PC-3 (cell line): ENCODE data around the gene HID1. TPM values are rescaled to one million over a fixed set of nuclear protein-coding genes. Genes with fewer than 3 reads are reported as not detected.
A peak's percentile ranks its signal among the peaks of the same experiment; 100 is the strongest.

Source experiments
- ATAC-seq: fragments of 200-7000 bp; cut with Tn5 transposase; 2 replicates; pipeline ENCODE4 v1.9.1; 2020; ENCODE audit warnings: mild to moderate bottlenecking, moderate library complexity
- BruUV-seq: library from RNA; stranded (reverse); fragments of 400-500 nt; replicated peaks from 2 replicates; lab custom pipeline; 2021; lab: Mats Ljungman, UMichigan
- CTCF ChIA-PET: fragments of 300-600 bp; sonication (Branson Sonifier 250); formaldehyde crosslinking; loops from one replicate; lab custom pipeline; 2022; ENCODE audit warnings: antibody characterized with exemption; lab: Charles Lee
- POLR2A ChIA-PET: fragments of 300-600 bp; sonication (Branson Sonifier 250); formaldehyde crosslinking; loops from one replicate; lab custom pipeline; 2022; ENCODE audit warnings: antibody characterized with exemption; ENCODE audit not compliant: unreplicated experiment; lab: Charles Lee
- DNase-seq: peaks from one replicate; pipeline ENCODE4 v3.0.0-alpha.2; 2015
- H2AFZ ChIP-seq: fragments of 300-600 bp; sonication (generic); 2 replicates; pipeline ENCODE4 v1.6.0; 2016; ENCODE audit warnings: antibody characterized with exemption, low read length
- H3F3A ChIP-seq: fragments of 300-600 bp; sonication (generic); one replicate; pipeline ENCODE4 v1.6.0; 2017; ENCODE audit warnings: antibody characterized with exemption, low read length, control low read depth, mild to moderate bottlenecking; ENCODE audit not compliant: unreplicated experiment
- H3K27ac ChIP-seq: fragments of 300-600 bp; sonication (generic); 2 replicates; pipeline ENCODE4 v1.5.1; 2016; ENCODE audit warnings: mild to moderate bottlenecking, low read length
- H3K27me3 ChIP-seq: fragments of 300-600 bp; sonication (generic); 2 replicates; pipeline ENCODE4 v1.6.1; 2016; ENCODE audit warnings: low read length, mixed read lengths
- H3K36me3 ChIP-seq: fragments of 300-600 bp; sonication (generic); 2 replicates; pipeline ENCODE4 v1.6.1; 2016; ENCODE audit warnings: low read depth, mixed run types, low read length, mixed read lengths
- H3K4me1 ChIP-seq: fragments of 300-600 bp; sonication (generic); 2 replicates; pipeline ENCODE4 v1.5.1; 2016; ENCODE audit warnings: low read length; ENCODE audit not compliant: insufficient read depth
- H3K4me2 ChIP-seq: fragments of 300-600 bp; sonication (generic); 2 replicates; pipeline ENCODE4 v1.6.0; 2016; ENCODE audit warnings: low read length
- H3K4me3 ChIP-seq: fragments of 300-600 bp; sonication (generic); 2 replicates; pipeline ENCODE4 v1.5.1; 2016; ENCODE audit warnings: mild to moderate bottlenecking, low read length, mixed read lengths
- H3K79me2 ChIP-seq: fragments of 300-600 bp; sonication (generic); 2 replicates; pipeline ENCODE4 v1.6.1; 2017; ENCODE audit warnings: low read length, mixed read lengths
- H3K9ac ChIP-seq: fragments of 300-600 bp; sonication (generic); 2 replicates; pipeline ENCODE4 v1.6.0; 2016; ENCODE audit warnings: mild to moderate bottlenecking, low read length
- H3K9me2 ChIP-seq: fragments of 300-600 bp; sonication (generic); replicated peaks from 2 replicates; pipeline ENCODE4 v1.6.1; 2016; ENCODE audit warnings: mixed run types, low read length, mixed read lengths
- H3K9me3 ChIP-seq: fragments of 300-600 bp; sonication (generic); 2 replicates; pipeline ENCODE4 v1.6.1; 2016; ENCODE audit warnings: low read length, mixed read lengths
- H4K20me1 ChIP-seq: fragments of 300-600 bp; sonication (generic); 2 replicates; pipeline ENCODE4 v1.6.1; 2016; ENCODE audit warnings: low read length, mixed read lengths
- EZH2 ChIP-seq: fragments of 300-600 bp; sonication (generic); IDR thresholded peaks from one replicate; pipeline ENCODE4 v1.6.1; 2017; ENCODE audit warnings: antibody characterized with exemption, mild to moderate bottlenecking, low read length; ENCODE audit not compliant: unreplicated experiment
- EZH2phosphoT487 ChIP-seq: fragments of 300-600 bp; sonication (generic); IDR thresholded peaks from 2 replicates; pipeline ENCODE4 v1.6.1; 2018; ENCODE audit warnings: mild to moderate bottlenecking, antibody characterized with exemption, low read length, borderline replicate concordance
- intact Hi-C: fragments of 100-400 bp; cut with micrococcal nuclease; formaldehyde crosslinking; loops from 2 replicates; pipeline ENCODE4 v1.9.0; 2023
- total RNA-seq: library from RNA; depleted of rRNA; stranded (reverse); fragments of >200 nt; gene quantifications from 2 replicates; pipeline ENCODE4 v1.2.3, GENCODE V29; 2014
- TF ChIP-seq, protein P1 (sequence below): fragments of 300-600 bp; sonication (generic); conservative IDR thresholded peaks from 2 replicates; pipeline ENCODE4 v1.5.1; 2017; ENCODE audit warnings: antibody characterized with exemption, low read depth, mild to moderate bottlenecking, low read length

HID1 gene
- total RNA-seq, 1 experiment from 2014 or later: 40.6 TPM

DNA sequence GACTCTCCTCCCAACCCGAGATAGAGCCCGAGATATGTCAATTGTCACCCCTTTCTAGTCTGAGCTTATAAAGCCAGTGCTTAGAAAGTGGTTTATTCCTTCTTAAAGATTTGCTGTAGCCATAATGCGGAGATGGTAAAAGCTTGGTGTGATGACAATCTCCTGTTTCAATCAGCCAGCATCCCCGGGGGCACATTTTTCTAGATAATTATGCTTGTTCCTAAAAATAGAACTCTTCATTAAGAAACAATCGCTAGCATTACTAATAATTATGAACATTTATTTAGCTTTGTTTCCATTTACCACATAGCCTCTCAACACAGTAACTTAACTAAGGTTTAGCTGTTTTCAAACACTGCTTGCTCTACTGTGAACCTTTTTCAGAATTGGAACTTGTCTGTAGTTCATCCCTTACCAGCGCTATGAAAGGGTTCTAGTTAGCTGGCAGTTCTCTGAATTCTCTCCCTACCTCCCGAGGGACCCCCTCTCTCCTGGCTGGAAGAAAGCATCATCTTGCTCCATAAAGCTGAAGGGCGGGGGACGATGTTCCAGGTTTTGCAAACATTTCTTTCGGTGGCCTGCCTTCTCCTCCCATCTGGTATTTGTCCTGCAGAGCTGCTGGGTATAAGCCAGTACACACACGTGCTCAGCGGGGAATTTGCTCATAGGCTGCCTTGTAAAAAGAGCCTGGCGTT, 39.0 kb upstream of the HID1 start:
- BruUV-seq: no TSS peak
- intact Hi-C loops: loop anchor here (1.0 to 2.0 kb wide), 2 partner anchors 24 to 51 kb away; no protein-coding TSS in a partner anchor

DNA sequence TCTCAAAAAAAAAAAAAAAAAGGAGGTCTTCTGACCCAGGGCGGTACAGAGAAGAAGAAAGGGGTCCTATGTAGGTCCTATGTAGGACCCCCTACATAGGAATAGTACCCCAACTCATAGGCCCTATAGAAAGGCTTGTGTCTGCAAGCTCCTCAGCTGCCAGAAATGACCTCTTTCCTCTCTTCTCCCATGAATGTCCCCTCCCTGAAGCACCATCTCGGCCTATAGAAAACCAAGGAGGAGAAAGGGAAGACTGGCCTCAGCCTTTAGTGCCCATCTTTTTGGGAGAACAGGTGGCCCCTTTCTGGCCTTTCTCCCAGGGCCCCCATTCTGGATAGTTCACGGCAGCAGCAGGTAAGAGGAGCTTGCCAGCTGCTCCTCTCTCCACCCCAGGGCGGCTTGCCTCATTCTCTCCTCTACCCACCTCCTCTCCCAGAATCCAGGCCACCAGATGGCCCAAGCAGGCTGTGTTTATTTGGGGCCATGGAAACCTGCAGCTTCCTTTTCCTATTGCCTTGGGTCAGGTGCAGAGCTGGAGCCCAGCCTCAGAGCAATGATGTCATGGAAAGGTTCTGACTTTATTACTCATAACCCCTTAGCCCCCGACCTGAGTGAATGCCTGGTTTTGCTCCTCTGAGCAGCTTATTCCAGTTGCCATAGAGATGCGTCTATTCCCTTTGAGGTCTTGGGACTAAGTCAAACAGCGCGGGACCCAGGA, 38.3 kb upstream of the HID1 start:
- no peaks in the 10 kb centered on the region for H3K36me3 ChIP-seq
- H3K9me3 ChIP-seq: no peaks in the 10 kb centered on the region
- peaks cover 30% of the 10 kb centered on the region for H3K4me1 ChIP-seq
- H3K9me2 ChIP-seq: no peaks in the 10 kb centered on the region
- no peaks in the 10 kb centered on the region for H3K27me3 ChIP-seq
- H3K4me2 ChIP-seq: peak overlapping the region; percentile 93; the same call in 1 of the 2 replicates
- ATAC-seq (peak; percentile 34), DNase-seq (peak; percentile 65)
- H2AFZ ChIP-seq: peak overlapping the region; percentile 98; the same call in 1 of the 2 replicates
- no peaks in the 10 kb centered on the region for H4K20me1 ChIP-seq
- intact Hi-C loops: loop anchor here (1.0 kb wide), 1 partner anchor 24 kb away; no protein-coding TSS in a partner anchor
- H3K27ac ChIP-seq: peak overlapping the region; percentile 68; the same call in 1 of the 2 replicates
- TF ChIP-seq EZH2 (no peak), EZH2phosphoT487 (no peak)
- TF ChIP-seq, protein P1, sequence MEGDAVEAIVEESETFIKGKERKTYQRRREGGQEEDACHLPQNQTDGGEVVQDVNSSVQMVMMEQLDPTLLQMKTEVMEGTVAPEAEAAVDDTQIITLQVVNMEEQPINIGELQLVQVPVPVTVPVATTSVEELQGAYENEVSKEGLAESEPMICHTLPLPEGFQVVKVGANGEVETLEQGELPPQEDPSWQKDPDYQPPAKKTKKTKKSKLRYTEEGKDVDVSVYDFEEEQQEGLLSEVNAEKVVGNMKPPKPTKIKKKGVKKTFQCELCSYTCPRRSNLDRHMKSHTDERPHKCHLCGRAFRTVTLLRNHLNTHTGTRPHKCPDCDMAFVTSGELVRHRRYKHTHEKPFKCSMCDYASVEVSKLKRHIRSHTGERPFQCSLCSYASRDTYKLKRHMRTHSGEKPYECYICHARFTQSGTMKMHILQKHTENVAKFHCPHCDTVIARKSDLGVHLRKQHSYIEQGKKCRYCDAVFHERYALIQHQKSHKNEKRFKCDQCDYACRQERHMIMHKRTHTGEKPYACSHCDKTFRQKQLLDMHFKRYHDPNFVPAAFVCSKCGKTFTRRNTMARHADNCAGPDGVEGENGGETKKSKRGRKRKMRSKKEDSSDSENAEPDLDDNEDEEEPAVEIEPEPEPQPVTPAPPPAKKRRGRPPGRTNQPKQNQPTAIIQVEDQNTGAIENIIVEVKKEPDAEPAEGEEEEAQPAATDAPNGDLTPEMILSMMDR: peak; percentile 40; the same call in 1 of the 2 replicates
- BruUV-seq: no TSS peak
- POLR2A ChIA-PET: interaction anchor here (0.6 to 1.3 kb wide), 5 partner anchors 23 to 72 kb away, joined by 3 to 14 read pairs (median 6); partner anchors contain the start of gene CDR2L
- H3K4me3 ChIP-seq: no peak overlapping the region
- peaks cover 4% of the 10 kb centered on the region for H3F3A ChIP-seq
- H3K9ac ChIP-seq: no peak overlapping the region
- CTCF ChIA-PET: interaction anchor here (0.7 to 1.2 kb wide), 6 partner anchors 21 to 356 kb away, joined by 3 to 15 read pairs (median 5); partner anchors contain the start of gene CDR2L
- peaks cover 31% of the 10 kb centered on the region for H3K79me2 ChIP-seq

More for the DNA sequence above, 39.0 kb upstream of the HID1 start:
- DNase-seq: peak; percentile 51
- Histone ChIP-seq H3K9me2 (no peaks in the 10 kb centered on the region), H3K36me3 (peaks cover 3% of the 10 kb centered on the region; the same call in 1 of the 2 replicates), H3K4me2 (peak overlapping the region; percentile 93), H4K20me1 (no peaks in the 10 kb centered on the region), H2AFZ (peak overlapping the region; percentile 98), H3K27ac (peak overlapping the region; percentile 68), H3K9me3 (no peaks in the 10 kb centered on the region), H3K9ac (peak overlapping the region; percentile 84), H3K79me2 (peaks cover 35% of the 10 kb centered on the region), H3K27me3 (no peaks in the 10 kb centered on the region), H3F3A (peaks cover 4% of the 10 kb centered on the region), H3K4me3 (peak overlapping the region; percentile 87), H3K4me1 (peaks cover 30% of the 10 kb centered on the region)
- ChIA-PET CTCF (interaction anchor here (0.8 to 2.0 kb wide), 9 partner anchors 12 to 190 kb away, joined by 3 to 15 read pairs (median 4); partner anchors contain the start of gene CDR2L), POLR2A (interaction anchor here (0.5 to 1.3 kb wide), 6 partner anchors 21 to 49 kb away, joined by 3 to 8 read pairs (median 4); partner anchors contain the start of genes CDR2L and HID1)
- TF ChIP-seq EZH2 (no peak), EZH2phosphoT487 (no peak)
- TF ChIP-seq, protein P1: no peak
- ATAC-seq: peak; percentile 34
